Endothelial cell of umbilical vein (primary cell): Measurements from ENCODE around the gene SLC27A2. TPM values are rescaled to one million over a fixed set of nuclear protein-coding genes. Genes with fewer than 3 reads are reported as not detected.
A peak's percentile ranks its signal among the peaks of the same experiment; 100 is the strongest.

Experiments used
- BruUV-seq: library from RNA; stranded (reverse); fragments of 400-500 nt; replicated peaks from 2 replicates; lab custom pipeline; 2021; lab: Mats Ljungman, UMichigan
- CTCF ChIA-PET: fragments of 300-600, 350-600 bp; sonication (Branson Sonifier 250); formaldehyde crosslinking; loops from one replicate; lab custom pipeline; 2021; ENCODE audit warnings: antibody characterized with exemption, inconsistent platforms; lab: Charles Lee
- POLR2A ChIA-PET: fragments of 300-600, 350-600 bp; sonication (Branson Sonifier 250); formaldehyde crosslinking; loops from one replicate; lab custom pipeline; 2021; ENCODE audit warnings: antibody characterized with exemption, inconsistent platforms; lab: Charles Lee
- DNase-seq: peaks from one replicate; pipeline ENCODE4 v3.0.0-alpha.2; 2011; ENCODE audit warnings: low read depth, low spot score
- FAIRE-seq: peaks from 2 replicates; lab custom pipeline; 2011; peaks lifted over from hg19 to GRCh38; lab: Jason Lieb, UNC
- H2AFZ ChIP-seq: 2 replicates; pipeline ENCODE4 v1.6.0; 2012; ENCODE audit warnings: low read depth, low read length, control low read depth, inconsistent platforms
- H3K27ac ChIP-seq: 2 replicates; pipeline ENCODE4 v1.5.1; 2011; ENCODE audit warnings: low read depth, mild to moderate bottlenecking, control low read depth, low read length, moderate library complexity; ENCODE audit not compliant: insufficient read depth
- H3K27me3 ChIP-seq, 2 experiments: 2 replicates each; pipeline versions ENCODE4 v1.6.0 to v1.6.1; 2011; ENCODE audit warnings: low read length in 2 of 2, mixed read lengths in 1 of 2; ENCODE audit not compliant: control insufficient read depth in 2 of 2, insufficient read depth in 2 of 2
- H3K36me3 ChIP-seq, 2 experiments: 2 replicates in 1 of 2; 3 replicates in 1 of 2; pipeline ENCODE4 v1.5.1; 2011; ENCODE audit warnings: low read length in 2 of 2, mild to moderate bottlenecking in 1 of 2, moderate library complexity in 1 of 2; ENCODE audit not compliant: control insufficient read depth in 2 of 2, insufficient read depth in 2 of 2; ENCODE audit errors: extremely low read depth in 1 of 2
- H3K4me1 ChIP-seq: 3 replicates; pipeline ENCODE4 v1.5.1; 2011; ENCODE audit warnings: mild to moderate bottlenecking, low read length; ENCODE audit not compliant: control insufficient read depth, insufficient read depth; ENCODE audit errors: extremely low read depth
- H3K4me2 ChIP-seq: 2 replicates; pipeline ENCODE4 v1.6.1; 2011; ENCODE audit warnings: low read length, control low read depth, mixed read lengths; ENCODE audit not compliant: insufficient read depth
- H3K4me3 ChIP-seq, 3 experiments: fragments of 200-600 bp in 1 of 3; sonication (generic), shearing (Covaris generic) in 1 of 3; replicated peaks in 1 of 3; 2 replicates each; pipeline ENCODE4 v1.5.1; 2011 to 2016; ENCODE audit warnings: control low read depth in 3 of 3, low read length in 3 of 3, mild to moderate bottlenecking in 2 of 3, inconsistent platforms in 1 of 3, low read depth in 1 of 3, moderate library complexity in 1 of 3; ENCODE audit not compliant: insufficient read depth in 1 of 3
- H3K79me2 ChIP-seq: 2 replicates; pipeline ENCODE4 v1.6.0; 2012; ENCODE audit warnings: low read length, inconsistent platforms; ENCODE audit not compliant: control insufficient read depth, insufficient read depth
- H3K9ac ChIP-seq: replicated peaks from 2 replicates; pipeline ENCODE3; 2011; ENCODE audit warnings: low read length, control low read depth; ENCODE audit not compliant: insufficient read depth; ENCODE audit errors: extremely low read depth
- H3K9me1 ChIP-seq: replicated peaks from 3 replicates; pipeline ENCODE4 v1.6.0; 2011; ENCODE audit warnings: mild to moderate bottlenecking, low read length; ENCODE audit not compliant: control insufficient read depth, insufficient read depth; ENCODE audit errors: extremely low read depth
- H3K9me3 ChIP-seq: replicated peaks from 2 replicates; pipeline ENCODE4 v1.5.1; 2012; ENCODE audit warnings: low read length, inconsistent platforms; ENCODE audit not compliant: control insufficient read depth, insufficient read depth
- H4K20me1 ChIP-seq: replicated peaks from 2 replicates; pipeline ENCODE3; 2011; ENCODE audit warnings: mild to moderate bottlenecking, low read length; ENCODE audit not compliant: control insufficient read depth, insufficient read depth; ENCODE audit errors: extremely low read depth
- CTCF ChIP-seq, 2 donors: IDR thresholded peaks; 1 replicate in 1 of 2; 2 replicates in 1 of 2; pipeline ENCODE4 v1.5.1; 2011; ENCODE audit warnings: low read length in 2 of 2, mild to moderate bottlenecking in 2 of 2, moderate library complexity in 2 of 2, control low read depth in 1 of 2, inconsistent platforms in 1 of 2, low read depth in 1 of 2; ENCODE audit not compliant: insufficient read depth in 1 of 2; ENCODE audit errors: extremely low read depth in 1 of 2
- EZH2 ChIP-seq: IDR thresholded peaks from 2 replicates; pipeline ENCODE4 v1.6.1; 2012; ENCODE audit warnings: borderline replicate concordance, low read depth, mild to moderate bottlenecking, moderate library complexity, low read length, inconsistent platforms; ENCODE audit not compliant: severe bottlenecking
- JUN ChIP-seq: IDR thresholded peaks from 2 replicates; pipeline ENCODE4 v1.6.1; 2011; ENCODE audit warnings: borderline replicate concordance, low read depth; ENCODE audit not compliant: insufficient read length, insufficient read depth
- dilution Hi-C: fragments of 300-500 bp; cut with MboI; formaldehyde crosslinking; loops from one replicate; pipeline ENCODE4 v1.15.0; 2019; ENCODE audit warnings: low sequenced_read_pairs; ENCODE audit not compliant: extremely low pct_ligation_motif_present
- intact Hi-C: fragments of 100-400 bp; cut with micrococcal nuclease; formaldehyde crosslinking; loops from one replicate; pipeline ENCODE4 v1.10.0; 2022
- polyA plus RNA-seq, 4 experiments: library from polyadenylated mRNA; depleted of rRNA in 3 of 4; stranded (reverse) in 3 of 4; unstranded in 1 of 4; fragments of >200 nt; gene quantifications; 2 replicates each; pipeline versions ENCODE4 v1.2.1 to v1.2.3, GENCODE V29; 2011 to 2012; ENCODE audit warnings: missing spikeins in 1 of 4
- total RNA-seq: library from RNA; stranded (reverse); gene quantifications from 2 replicates; pipeline ENCODE4 v1.2.3, GENCODE V29; 2021

SLC27A2 gene
- total and polyA plus RNA-seq, 2 donors (not counting 3 experiments of a cell fraction or from before 2014, with no cell fraction given), result not detected

GRCh38 chr15:50182219-50183013 is 420 bp downstream of the SLC27A2 start:
- Histone ChIP-seq H3K36me3 (no peaks in the 10 kb centered on the region), H2AFZ (peak overlapping the region; percentile 84), H3K4me1 (no peaks in the 10 kb centered on the region), H3K4me3 (peak overlapping the region; percentile 19 to 36 (median 20)), H3K79me2 (no peaks in the 10 kb centered on the region), H4K20me1 (no peaks in the 10 kb centered on the region), H3K27me3 (peaks cover 18 to 41% of the 10 kb centered on the region in 2 experiments), H3K9me1 (no peaks in the 10 kb centered on the region), H3K9me3 (no peaks in the 10 kb centered on the region), H3K27ac (no peak overlapping the region), H3K9ac (no peak overlapping the region), H3K4me2 (peak overlapping the region; percentile 59)
- POLR2A ChIA-PET, result no interaction called here
- dilution Hi-C loops, result no loop called here
- TF ChIP-seq JUN (no peak), CTCF (IDR thresholded peaks at IDR 0.05; ENCODE audit: extremely low read depth in 1 of 2, insufficient read depth in 1 of 2, low read depth in 1 of 2, low read length in 2 of 2) (peak in 1 of 2 donors; percentile 2), EZH2 (peak; percentile 56)
- BruUV-seq, result no TSS peak
- peak; percentile 23 for DNase-seq
- intact Hi-C loops, result no loop called here
- peak; percentile 26 for FAIRE-seq
- CTCF ChIA-PET, result interaction anchor here (0.8 to 2.7 kb wide), 3 partner anchors 8 to 134 kb away, joined by 3 to 9 read pairs (median 4); no protein-coding TSS in a partner anchor
